Loucy (cell line): ENCODE results near the gene INPPL1.

Experiments
- H2AFZ ChIP-seq: fragments of 200-600 bp; sonication (generic); 2 replicates; pipeline ENCODE4 v1.6.0; 2016; ENCODE audit warnings: antibody characterized with exemption, mild to moderate bottlenecking, low read length, moderate library complexity
- H3F3A ChIP-seq: fragments of 200-600 bp; 2 replicates; pipeline ENCODE4 v1.6.0; 2016; ENCODE audit warnings: antibody characterized with exemption, low read depth, mild to moderate bottlenecking
- H3K27me3 ChIP-seq: fragments of 200-600 bp; sonication (generic); 2 replicates; pipeline ENCODE4 v1.6.1; 2014; ENCODE audit warnings: low read length, mild to moderate bottlenecking; ENCODE audit not compliant: insufficient read depth, poor library complexity, severe bottlenecking
- H3K36me3 ChIP-seq: fragments of 200-600 bp; sonication (generic); 2 replicates; pipeline ENCODE4 v1.6.1; 2016; ENCODE audit warnings: low read length; ENCODE audit not compliant: insufficient read depth
- H3K4me1 ChIP-seq: fragments of 200-600 bp; sonication (generic); 2 replicates; pipeline ENCODE4 v1.5.1; 2014; ENCODE audit warnings: low read length, mild to moderate bottlenecking; ENCODE audit not compliant: insufficient read depth, poor library complexity, severe bottlenecking
- H3K4me2 ChIP-seq: fragments of 200-600 bp; sonication (generic); 2 replicates; pipeline ENCODE4 v1.6.0; 2014; ENCODE audit warnings: antibody characterized with exemption, low read length, low read depth, mild to moderate bottlenecking; ENCODE audit not compliant: poor library complexity, severe bottlenecking
- H3K4me3 ChIP-seq: fragments of 200-600 bp; sonication (generic); 2 replicates; pipeline ENCODE4 v1.5.1; 2014; ENCODE audit warnings: low read length, mild to moderate bottlenecking, mixed read lengths; ENCODE audit not compliant: poor library complexity, severe bottlenecking
- H3K79me2 ChIP-seq: fragments of 200-600 bp; sonication (generic); 2 replicates; pipeline ENCODE4 v1.6.1; 2014; ENCODE audit warnings: low read length; ENCODE audit not compliant: insufficient read depth
- H3K9ac ChIP-seq: fragments of 200-600 bp; sonication (generic); 2 replicates; pipeline ENCODE4 v1.6.0; 2014; ENCODE audit warnings: mild to moderate bottlenecking, low read depth, low read length, moderate library complexity; ENCODE audit not compliant: poor library complexity, severe bottlenecking
- H3K9me2 ChIP-seq: fragments of 200-600 bp; sonication (generic); replicated peaks from 2 replicates; pipeline ENCODE4 v1.6.1; 2016; ENCODE audit warnings: low read depth, low read length, mixed read lengths
- H3K9me3 ChIP-seq: fragments of 200-600 bp; sonication (generic); 2 replicates; pipeline ENCODE4 v1.6.1; 2014; ENCODE audit warnings: mild to moderate bottlenecking, antibody characterized with exemption, low read length, low read depth; ENCODE audit not compliant: insufficient read depth
- H4K20me1 ChIP-seq: fragments of 200-600 bp; sonication (generic); 2 replicates; pipeline ENCODE4 v1.6.0; 2014; ENCODE audit warnings: antibody characterized with exemption, low read length, mild to moderate bottlenecking; ENCODE audit not compliant: insufficient read depth, poor library complexity, severe bottlenecking
- CTCF ChIP-seq: fragments of 200-600 bp; sonication (generic); conservative IDR thresholded peaks from 2 replicates; pipeline ENCODE4 v1.5.1; 2014; ENCODE audit warnings: mild to moderate bottlenecking, antibody characterized with exemption, low read length
- EZH2phosphoT487 ChIP-seq: fragments of 200-600 bp; IDR thresholded peaks from 2 replicates; pipeline ENCODE4 v1.6.1; 2018; ENCODE audit warnings: antibody characterized with exemption, mild to moderate bottlenecking, moderate library complexity, borderline replicate concordance

The INPPL1 gene

GRCh38 chr11:72231396-72232259 is 7.1 kb downstream of the INPPL1 start:
- H3K79me2 ChIP-seq: peaks cover 10% of the 10 kb centered on the region
- H2AFZ ChIP-seq: no peak overlapping the region
- no peak overlapping the region for H3K4me2 ChIP-seq
- peaks cover 75% of the 10 kb centered on the region; the same call in 1 of the 2 replicates for H3K36me3 ChIP-seq
- no peaks in the 10 kb centered on the region for H3K9me3 ChIP-seq
- no peak overlapping the region for H3K9ac ChIP-seq
- no peaks in the 10 kb centered on the region for H3K27me3 ChIP-seq
- peaks cover 7% of the 10 kb centered on the region for H4K20me1 ChIP-seq
- H3K4me3 ChIP-seq: no peak overlapping the region
- peaks cover 6% of the 10 kb centered on the region for H3K4me1 ChIP-seq
- TF ChIP-seq EZH2phosphoT487 (no peak), CTCF (no peak)
- H3F3A ChIP-seq: peaks cover 3% of the 10 kb centered on the region; the same call in 1 of the 2 replicates
- H3K9me2 ChIP-seq: no peaks in the 10 kb centered on the region

- no peaks in the 10 kb centered on the region for H4K20me1 ChIP-seq
Observed at GRCh38 chr11:72232260-72233055, 7.9 kb downstream of the INPPL1 start.

More at GRCh38 chr11:72232260-72233055, 7.9 kb downstream of the INPPL1 start:
- H3K79me2 ChIP-seq: peaks cover 1% of the 10 kb centered on the region; the same call in 1 of the 2 replicates
- H3K27me3 ChIP-seq: no peaks in the 10 kb centered on the region
- peaks cover 78% of the 10 kb centered on the region; the same call in 1 of the 2 replicates for H3K36me3 ChIP-seq
- no peaks in the 10 kb centered on the region for H3K9me2 ChIP-seq
- H2AFZ ChIP-seq: no peak overlapping the region
- TF ChIP-seq CTCF: no peak
- no peak for TF ChIP-seq EZH2phosphoT487
- H3K4me3 ChIP-seq: no peak overlapping the region
- no peak overlapping the region for H3K4me2 ChIP-seq
- H3K9me3 ChIP-seq: no peaks in the 10 kb centered on the region
- H3K4me1 ChIP-seq: no peaks in the 10 kb centered on the region
- no peak overlapping the region for H3K9ac ChIP-seq
- H3F3A ChIP-seq: peaks cover 3% of the 10 kb centered on the region
